Heart right ventricle (tissue), 16 donors: ENCODE results near the gene AIM2. TPM values are rescaled to one million over a fixed set of nuclear protein-coding genes. Genes with fewer than 3 reads are reported as not detected.
A peak's percentile ranks its signal among the peaks of the same experiment; 100 is the strongest.

ENCODE experiments used
- ATAC-seq, 8 donors: fragments of 200-7000 bp; cut with Tn5 transposase; one replicate each; pipeline ENCODE4 v1.9.1; 2020; ENCODE audit warnings: mild to moderate bottlenecking in 8 of 8, moderate library complexity in 8 of 8, moderate number of reproducible peaks in 1 of 8
- DNase-seq, 2 donors: peaks; one replicate each; pipeline ENCODE4 v3.0.0-alpha.2; 2020
- H3K27ac ChIP-seq, 10 donors: fragments of 200-600 bp; sonication (generic) in 2 of 10; one replicate each; pipeline versions ENCODE4 v1.5.0 to v1.8.0; 2020 to 2022; ENCODE audit warnings: mild to moderate bottlenecking in 3 of 10
- H3K27me3 ChIP-seq, 7 donors: fragments of 200-600 bp; one replicate each; pipeline ENCODE4 v1.8.0; 2021 to 2022; ENCODE audit warnings: mild to moderate bottlenecking in 2 of 7
- H3K36me3 ChIP-seq, 9 donors: fragments of 200-600 bp; sonication (generic) in 1 of 9; one replicate each; pipeline versions ENCODE4 v1.5.0 to v1.8.0; 2020 to 2022; ENCODE audit warnings: mild to moderate bottlenecking in 2 of 9
- H3K4me1 ChIP-seq, 9 donors: fragments of 200-600 bp; sonication (generic) in 1 of 9; one replicate each; pipeline versions ENCODE4 v1.5.0 to v1.8.0; 2020 to 2022; ENCODE audit warnings: mild to moderate bottlenecking in 4 of 9
- H3K4me3 ChIP-seq, 10 donors: fragments of 200-600 bp; sonication (generic) in 2 of 10; one replicate each; pipeline versions ENCODE4 v1.5.0 to v1.8.0; 2020 to 2022; ENCODE audit warnings: mild to moderate bottlenecking in 7 of 10, moderate library complexity in 2 of 10
- H3K9me3 ChIP-seq, 11 donors: fragments of 200-600 bp in 10 of 11; sonication (generic) in 2 of 11; one replicate each; pipeline versions ENCODE4 v1.5.0 to v1.8.0; 2013 to 2022; ENCODE audit warnings: mild to moderate bottlenecking in 2 of 11, control low read depth in 1 of 11, moderate library complexity in 1 of 11
- CTCF ChIP-seq, 9 donors: fragments of 200-600 bp; sonication (generic) in 2 of 9; IDR thresholded peaks; one replicate each; pipeline versions ENCODE4 v1.5.0 to v1.8.0; 2021 to 2022; ENCODE audit warnings: antibody characterized with exemption in 9 of 9, mild to moderate bottlenecking in 5 of 9, moderate library complexity in 1 of 9
- WGBS, 2 donors: extraction: QIAGEN DNeasy Blood & Tissue Kit; methylation state at CpG; one replicate each; pipeline ENCODE4 v1.1.7; 2013; ENCODE audit warnings: inconsistent platforms in 1 of 2; 5-methylcytosine and 5-hydroxymethylcytosine counted together
- intact Hi-C, 10 donors: fragments of 100-400 bp; cut with DNase I; formaldehyde crosslinking; loops; one replicate each; pipeline versions ENCODE4 v1.11.1 to v1.14.2; 2022
- polyA plus RNA-seq, 2 donors: library from polyadenylated mRNA; stranded (reverse); fragments of 200-250 nt; gene quantifications; one replicate each; pipeline ENCODE4 v1.2.3, GENCODE V29; 2013
- total RNA-seq, 10 donors: library from RNA; stranded (reverse); fragmentation: NEBNext Ultra II Directional in 3 of 10; extraction: Animal tissue kit (Norgen Biotek cat#: 25700) in 3 of 10; gene quantifications; one replicate each; pipeline versions ENCODE4 v1.2.1 to v1.2.4, GENCODE V29; 2021 to 2023
- donor health status: Arrhythmogenic right ventricular cardiomyopathy.
- donor health status: ischemic (EF 13 %, LVEDD 7.1; RV severe dilation, severe dysfunction).
- donor health status: healthy with polysubstance abuse.
- donor health status: DM: no; HTN: yes; CAD: no.
- donor health status: DM: no; HTN: no; CAD: no.
- donor health status: ischemic (EF 25% LVEDD 6.9; RV normal size, moderate dysfunction).
- donor health status: ischemic (EF 25% LVEDD 5.7; RV mildly dilated, moderate dysfunction).
- donor health status: healthy.
- donor health status: DM: yes; HTN: yes; CAD: no.
- donor health status: Ischemic cardiomyopathy.
- donor health status: ischemic (EF 35%, LVEDD 5.7; RV mildly dilated, moderate dysfunction).
- donor health status: nonischemic (EF 11% LVEDD 7.7; RV severe dilation, severe dysfunction).
- donor health status: DM: yes; HTN: yes; CAD: no.
- donor health status: PGD.
- donor health status: ischemic (EF 29% LVEDD 5.4; RV normal size, mild dysfunction).
- donor health status: nonischemic (EF 23%, LVEDD 6.1; RV moderate dilation, normal function).

Gene AIM2
- total and polyA plus RNA-seq, 12 donors: 0.03 to 1.8 (median 0.56) TPM; not detected in 6

GRCh38 chr1:159014003-159014571 lies 62.5 kb downstream of the AIM2 start:
- intact Hi-C loops: loop anchor here in 1 of 10 donors (5.0 kb wide), 1 partner anchor 38 kb away; no protein-coding TSS in a partner anchor
- DNase-seq (no peak), ATAC-seq (no peak)
- no peak for TF ChIP-seq CTCF (IDR thresholded peaks at IDR 0.05)
- Histone ChIP-seq H3K4me3 (peak overlapping the region in 9 of 10 donors; percentile 14 to 76 (median 61)), H3K9me3 (no peaks in the 10 kb centered on the region), H3K27ac (peak overlapping the region in 4 of 10 donors; percentile 80 to 96 (median 89)), H3K4me1 (peaks cover 0 to 75% (median 43%) of the 10 kb centered on the region in 9 donors), H3K27me3 (no peaks in the 10 kb centered on the region), H3K36me3 (peaks cover 0 to 58% (median 23%) of the 10 kb centered on the region in 9 donors)
- 92 to 96% methylated on average over 3 of the region's 3 CpGs for WGBS, 2 donors

- ATAC-seq (peak in 3 of 8 donors; percentile 6 to 36 (median 34)), DNase-seq (peak in 1 of 2 donors; percentile 10)
- Histone ChIP-seq H3K9me3 (no peaks in the 10 kb centered on the region), H3K4me1 (peaks cover 0 to 75% (median 44%) of the 10 kb centered on the region in 9 donors), H3K36me3 (peaks cover 0 to 42% (median 14%) of the 10 kb centered on the region in 9 donors), H3K27me3 (no peaks in the 10 kb centered on the region), H3K4me3 (peak overlapping the region; percentile 12 to 76 (median 59)), H3K27ac (peak overlapping the region; percentile 1 to 96 (median 86))
- 43 to 48% methylated on average over 6 of the region's 6 CpGs for WGBS, 2 donors
- TF ChIP-seq CTCF (IDR thresholded peaks at IDR 0.05): no peak
- intact Hi-C loops: loop anchor here in 1 of 10 donors (5.0 kb wide), 1 partner anchor 40 kb away; no protein-coding TSS in a partner anchor
Observed at GRCh38 chr1:159012495-159012894, 64.1 kb downstream of the AIM2 start.

Other genes starting within 250 kb of the AIM2 start
- gene MNDA, start 245.4 kb downstream of the AIM2 start, total RNA-seq: 10 to 100 TPM in 1 of 10 donors, 1 to 10 TPM in 9; 1.9 to 18.9 (median 2.8) TPM
- 1 to 10 TPM; 1.0 to 1.2 TPM for gene MNDA, start 245.4 kb downstream of the AIM2 start, polyA plus RNA-seq
- 1 to 10 TPM in 1 of 10 donors, under 1 TPM in 3, not detected in 6; 0.22 to 3.1 (median 0.56) TPM for gene PYHIN1, start 145.2 kb downstream of the AIM2 start, total RNA-seq
- gene PYHIN1, start 145.2 kb downstream of the AIM2 start, polyA plus RNA-seq: under 1 TPM in 1 of 2 donors, not detected in 1; 0.07 TPM
- 10 to 100 TPM; 16.1 to 73.8 (median 21.4) TPM for gene IFI16, start 66.9 kb downstream of the AIM2 start, total RNA-seq
- 10 to 100 TPM; 33.8 to 54.4 TPM for gene IFI16, start 66.9 kb downstream of the AIM2 start, polyA plus RNA-seq
- gene CADM3, start 94.8 kb upstream of the AIM2 start, total RNA-seq: 1 to 10 TPM in 7 of 10 donors, under 1 TPM in 3; 0.81 to 3.6 (median 1.9) TPM
- 1 to 10 TPM; 2.9 to 4.3 TPM for gene CADM3, start 94.8 kb upstream of the AIM2 start, polyA plus RNA-seq
- 10 to 100 TPM in 7 of 10 donors, 1 to 10 TPM in 3; 5.0 to 31.4 (median 11.8) TPM for gene ACKR1, start 128.1 kb upstream of the AIM2 start, total RNA-seq
- gene ACKR1, start 128.1 kb upstream of the AIM2 start, polyA plus RNA-seq: 10 to 100 TPM; 25.9 to 45.6 TPM
- gene FCER1A, start 225.6 kb upstream of the AIM2 start, total RNA-seq: 1 to 10 TPM in 6 of 10 donors, under 1 TPM in 2, not detected in 2; 0.44 to 2.3 (median 1.3) TPM
- gene FCER1A, start 225.6 kb upstream of the AIM2 start, polyA plus RNA-seq: under 1 TPM in 1 of 2 donors, not detected in 1; 0.06 TPM